Neural progenitor cell (in vitro differentiated cells): Measurements from ENCODE around the gene ZDHHC17.

Experiments
- EZH2 ChIP-seq: fragments of 200-600 bp; sonication (generic); IDR thresholded peaks from 2 replicates; pipeline ENCODE4 v1.6.1; 2017; ENCODE audit warnings: antibody characterized with exemption, mild to moderate bottlenecking, moderate library complexity
- TF ChIP-seq, protein P1 (sequence below): fragments of 200-600 bp; sonication (generic); IDR thresholded peaks from 2 replicates; pipeline ENCODE4 v1.5.1; 2017; ENCODE audit warnings: antibody characterized with exemption, mild to moderate bottlenecking

DNA sequence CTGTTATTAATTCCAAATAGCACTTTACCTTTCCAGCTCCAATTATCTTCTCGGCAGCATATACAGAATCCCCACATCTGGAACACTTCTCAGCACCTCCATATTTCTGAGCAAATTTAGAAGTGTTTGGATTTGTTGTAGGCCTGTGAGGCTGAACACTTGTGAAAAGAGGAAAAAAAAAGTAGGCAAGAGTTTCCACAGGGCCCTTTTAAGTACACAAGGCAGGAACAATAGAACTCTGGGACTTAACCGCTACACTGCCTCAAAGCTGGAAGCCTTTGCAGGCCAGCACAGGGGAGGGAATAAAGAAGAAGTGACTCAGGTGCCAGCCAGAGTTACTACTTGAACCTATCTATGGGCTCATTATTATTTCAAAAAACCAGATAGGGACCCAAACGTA lies 96.3 kb downstream of the ZDHHC17 start:
- TF ChIP-seq, protein P1, sequence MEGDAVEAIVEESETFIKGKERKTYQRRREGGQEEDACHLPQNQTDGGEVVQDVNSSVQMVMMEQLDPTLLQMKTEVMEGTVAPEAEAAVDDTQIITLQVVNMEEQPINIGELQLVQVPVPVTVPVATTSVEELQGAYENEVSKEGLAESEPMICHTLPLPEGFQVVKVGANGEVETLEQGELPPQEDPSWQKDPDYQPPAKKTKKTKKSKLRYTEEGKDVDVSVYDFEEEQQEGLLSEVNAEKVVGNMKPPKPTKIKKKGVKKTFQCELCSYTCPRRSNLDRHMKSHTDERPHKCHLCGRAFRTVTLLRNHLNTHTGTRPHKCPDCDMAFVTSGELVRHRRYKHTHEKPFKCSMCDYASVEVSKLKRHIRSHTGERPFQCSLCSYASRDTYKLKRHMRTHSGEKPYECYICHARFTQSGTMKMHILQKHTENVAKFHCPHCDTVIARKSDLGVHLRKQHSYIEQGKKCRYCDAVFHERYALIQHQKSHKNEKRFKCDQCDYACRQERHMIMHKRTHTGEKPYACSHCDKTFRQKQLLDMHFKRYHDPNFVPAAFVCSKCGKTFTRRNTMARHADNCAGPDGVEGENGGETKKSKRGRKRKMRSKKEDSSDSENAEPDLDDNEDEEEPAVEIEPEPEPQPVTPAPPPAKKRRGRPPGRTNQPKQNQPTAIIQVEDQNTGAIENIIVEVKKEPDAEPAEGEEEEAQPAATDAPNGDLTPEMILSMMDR, result no peak
- no peak for TF ChIP-seq EZH2
